OCI-LY3 (cell line): ENCODE measurements around the gene BCL11B.

Source experiments
- EZH2phosphoT487 ChIP-seq: fragments of 200-600 bp; shearing (Covaris generic); IDR thresholded peaks from 2 replicates; pipeline ENCODE4 v1.6.1; 2018; ENCODE audit warnings: antibody characterized with exemption, mixed run types, low read depth
- TF ChIP-seq, protein P1 (sequence below): fragments of 200-600, 300-600 bp; sonication (generic); IDR thresholded peaks from 2 replicates; pipeline ENCODE4 v1.5.1; 2014; ENCODE audit warnings: antibody characterized with exemption, low read length, low read depth

DNA sequence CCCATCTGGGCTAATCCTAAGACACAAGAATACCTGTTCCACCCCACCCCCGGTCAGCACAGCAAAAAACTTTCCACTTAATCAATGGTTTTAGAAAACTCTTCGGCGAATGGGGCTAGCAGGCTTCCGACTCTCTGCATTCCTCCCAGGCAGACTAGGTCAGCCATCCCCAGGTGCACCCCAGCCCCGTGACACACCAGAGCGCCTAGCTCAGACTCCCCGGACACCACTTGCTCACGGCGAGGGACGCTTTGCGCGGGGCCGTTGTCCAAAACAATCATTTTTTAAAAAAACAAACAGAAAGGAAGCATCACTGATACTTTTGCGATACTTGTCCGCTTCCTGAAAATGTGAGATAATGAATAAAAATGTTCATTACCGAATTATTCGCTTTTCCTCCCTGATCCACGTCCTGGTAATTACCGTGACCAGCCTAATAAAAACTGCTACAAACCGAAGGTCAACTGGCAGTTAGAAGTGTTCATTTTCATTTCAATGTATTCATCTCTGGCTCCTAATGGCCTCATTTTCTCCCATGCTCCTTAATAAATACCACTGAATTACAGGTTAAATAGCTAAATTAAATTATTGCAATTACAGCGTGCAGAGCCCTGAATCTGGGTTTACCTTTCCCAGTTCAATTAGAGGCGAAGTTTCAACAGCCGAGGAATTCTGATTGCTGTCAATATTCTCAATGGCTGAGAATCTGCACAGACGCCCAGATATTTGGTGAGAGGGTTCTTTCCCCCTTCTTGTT is 73.1 kb downstream of the BCL11B start:
- TF ChIP-seq, protein P1, sequence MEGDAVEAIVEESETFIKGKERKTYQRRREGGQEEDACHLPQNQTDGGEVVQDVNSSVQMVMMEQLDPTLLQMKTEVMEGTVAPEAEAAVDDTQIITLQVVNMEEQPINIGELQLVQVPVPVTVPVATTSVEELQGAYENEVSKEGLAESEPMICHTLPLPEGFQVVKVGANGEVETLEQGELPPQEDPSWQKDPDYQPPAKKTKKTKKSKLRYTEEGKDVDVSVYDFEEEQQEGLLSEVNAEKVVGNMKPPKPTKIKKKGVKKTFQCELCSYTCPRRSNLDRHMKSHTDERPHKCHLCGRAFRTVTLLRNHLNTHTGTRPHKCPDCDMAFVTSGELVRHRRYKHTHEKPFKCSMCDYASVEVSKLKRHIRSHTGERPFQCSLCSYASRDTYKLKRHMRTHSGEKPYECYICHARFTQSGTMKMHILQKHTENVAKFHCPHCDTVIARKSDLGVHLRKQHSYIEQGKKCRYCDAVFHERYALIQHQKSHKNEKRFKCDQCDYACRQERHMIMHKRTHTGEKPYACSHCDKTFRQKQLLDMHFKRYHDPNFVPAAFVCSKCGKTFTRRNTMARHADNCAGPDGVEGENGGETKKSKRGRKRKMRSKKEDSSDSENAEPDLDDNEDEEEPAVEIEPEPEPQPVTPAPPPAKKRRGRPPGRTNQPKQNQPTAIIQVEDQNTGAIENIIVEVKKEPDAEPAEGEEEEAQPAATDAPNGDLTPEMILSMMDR, result no peak
- TF ChIP-seq EZH2phosphoT487, result no peak
